GM18858 (cell line): Measurements from ENCODE around the gene FAM98C.
"Not testable (repeated sequence)": the region's sequence is repeated elsewhere in the genome, so short reads cannot be mapped to it uniquely, and the experiment has no call there.

ENCODE experiments used
- ATAC-seq: cut with Tn5 transposase; IDR thresholded peaks from one replicate; pipeline ENCODE4 v1.9.1; 2021; ENCODE audit not compliant: unreplicated experiment

The FAM98C gene

GRCh38 chr19:38395381-38396114 lies 7.3 kb upstream of the FAM98C start:
- ATAC-seq = no peak

- no peak for ATAC-seq
Observed at GRCh38 chr19:38399081-38399480, 3.8 kb upstream of the FAM98C start.

GRCh38 chr19:38399537-38399936 lies 3.4 kb upstream of the FAM98C start:
- no peak for ATAC-seq

- no peak for ATAC-seq
Observed at GRCh38 chr19:38400361-38400760, 2.5 kb upstream of the FAM98C start.

GRCh38 chr19:38401148-38401547 lies 1.7 kb upstream of the FAM98C start:
- no peak for ATAC-seq

GRCh38 chr19:38402623-38402966 lies 298 bp upstream of the FAM98C start:
- no peak for ATAC-seq

GRCh38 chr19:38404858-38405257 lies 2.0 kb downstream of the FAM98C start:
- no peak for ATAC-seq

GRCh38 chr19:38405276-38405675 lies 2.4 kb downstream of the FAM98C start:
- ATAC-seq = no peak

GRCh38 chr19:38409631-38410133 lies 6.8 kb downstream of the FAM98C start:
- no peak for ATAC-seq

GRCh38 chr19:38410407-38410806 lies 7.5 kb downstream of the FAM98C start:
- ATAC-seq = not testable (repeated sequence)

GRCh38 chr19:38411041-38411712 lies 8.3 kb downstream of the FAM98C start:
- ATAC-seq = no peak

- ATAC-seq = not testable (repeated sequence)
Observed at GRCh38 chr19:38411898-38412297, 9.0 kb downstream of the FAM98C start.

GRCh38 chr19:38412491-38412890 lies 9.6 kb downstream of the FAM98C start:
- ATAC-seq = no peak

GRCh38 chr19:38412961-38413360 lies 10.1 kb downstream of the FAM98C start:
- no peak for ATAC-seq

- no peak for ATAC-seq
Observed at GRCh38 chr19:38413416-38413815, 10.5 kb downstream of the FAM98C start.

GRCh38 chr19:38417146-38417543 lies 14.3 kb downstream of the FAM98C start:
- no peak for ATAC-seq

GRCh38 chr19:38417544-38418506 lies 14.9 kb downstream of the FAM98C start:
- ATAC-seq = no peak

- no peak for ATAC-seq
Observed at GRCh38 chr19:38420935-38421334, 18.0 kb downstream of the FAM98C start.

GRCh38 chr19:38421856-38422255 lies 19.0 kb downstream of the FAM98C start:
- ATAC-seq = no peak

GRCh38 chr19:38422438-38422837 lies 19.5 kb downstream of the FAM98C start:
- no peak for ATAC-seq

GRCh38 chr19:38424272-38424671 lies 21.4 kb downstream of the FAM98C start:
- no peak for ATAC-seq
